GM23338 (cell line): Measurements from ENCODE around the gene ARL10.

ENCODE experiments used
- CTCF ChIP-seq, 2 experiments: fragments of 200-600 bp in 1 of 2; sonication (generic) in 1 of 2; conservative IDR thresholded peaks; 2 replicates each; pipeline versions ENCODE4 v1.5.1 to v1.6.1; 2016 to 2017; ENCODE audit warnings: antibody characterized with exemption in 2 of 2, low read depth in 2 of 2, mild to moderate bottlenecking in 2 of 2, moderate library complexity in 1 of 2
- ETS1 ChIP-seq: IDR thresholded peaks from 2 replicates; pipeline ENCODE4 v1.6.1; 2016; ENCODE audit warnings: antibody characterized with exemption
- EZH2 ChIP-seq: fragments of 200-600 bp; sonication (generic); IDR thresholded peaks from one replicate; pipeline ENCODE4 v1.8.0; 2017; ENCODE audit warnings: antibody characterized with exemption, mild to moderate bottlenecking, low read depth; ENCODE audit not compliant: unreplicated experiment
- EZH2phosphoT487 ChIP-seq: fragments of 200-600 bp; sonication (generic); IDR thresholded peaks from one replicate; pipeline ENCODE4 v1.8.1; 2018; ENCODE audit warnings: antibody characterized with exemption; ENCODE audit not compliant: unreplicated experiment
- POLR2AphosphoS5 ChIP-seq: IDR thresholded peaks from 2 replicates; pipeline ENCODE4 v1.6.1; 2016; ENCODE audit warnings: antibody characterized with exemption, low read depth
- STAT1 ChIP-seq: IDR thresholded peaks from one replicate; pipeline ENCODE4 v1.6.1; 2016; ENCODE audit warnings: antibody characterized with exemption; ENCODE audit not compliant: unreplicated experiment
- ZNF331 ChIP-seq: fragments of 250-450 bp; sonication (Bioruptor Pico); IDR thresholded peaks from 2 replicates; pipeline ENCODE4 v1.5.0; 2020; ENCODE audit warnings: low read depth, mild to moderate bottlenecking, moderate library complexity

GRCh38 chr5:176413255-176413565, 47.9 kb downstream of the ARL10 start:
- no peak for TF ChIP-seq EZH2
- no peak for TF ChIP-seq EZH2phosphoT487
- TF ChIP-seq CTCF (conservative IDR thresholded peaks at IDR 0.05; ENCODE audit: low read depth in 2 of 2), result no peak
- TF ChIP-seq POLR2AphosphoS5, result no peak
- no peak for TF ChIP-seq ETS1
- no peak for TF ChIP-seq STAT1
- no peak for TF ChIP-seq ZNF331 (CRISPR knock-in tag)
